Pancreas (tissue), 10 donors: ENCODE measurements around the gene PAGE2B. TPM values are rescaled to one million over a fixed set of nuclear protein-coding genes. Genes with fewer than 3 reads are reported as not detected.

Source experiments
- ATAC-seq, 4 donors: fragments of 200-7000 bp; cut with Tn5 transposase; one replicate each; pipeline versions ENCODE4 v1.8.0 to v1.9.1; 2020; ENCODE audit warnings: mild to moderate bottlenecking in 4 of 4, moderate library complexity in 4 of 4
- DNase-seq, 6 donors: peaks; one replicate each; pipeline ENCODE4 v3.0.0-alpha.2; 2020
- FAIRE-seq: peaks from 2 replicates; lab custom pipeline; 2012; peaks lifted over from hg19 to GRCh38; lab: Jason Lieb, UNC
- H3K27ac ChIP-seq, 4 donors: fragments of 200-600 bp; sonication (generic); 1 replicate in 3 of 4; 2 replicates in 1 of 4; pipeline versions ENCODE4 v1.5.0 to v1.8.0; 2020
- H3K27me3 ChIP-seq, 4 donors: fragments of 200-600 bp; one replicate each; pipeline ENCODE4 v1.8.0; 2021
- H3K36me3 ChIP-seq, 3 donors: fragments of 200-600 bp; sonication (generic) in 1 of 3; one replicate each; pipeline versions ENCODE4 v1.5.0 to v1.8.0; 2020 to 2021
- H3K4me1 ChIP-seq, 3 donors: fragments of 200-600 bp; one replicate each; pipeline ENCODE4 v1.8.0; 2021
- H3K4me3 ChIP-seq, 4 donors: fragments of 200-600 bp; sonication (generic) in 2 of 4; one replicate each; pipeline versions ENCODE4 v1.5.0 to v1.8.0; 2020 to 2021
- H3K9me3 ChIP-seq, 4 donors: fragments of 200-600 bp; one replicate each; pipeline ENCODE4 v1.8.0; 2021
- CTCF ChIP-seq, 4 donors: fragments of 200-600 bp; sonication (generic) in 3 of 4; IDR thresholded peaks; one replicate each; pipeline versions ENCODE4 v1.5.0 to v1.8.0; 2021; ENCODE audit warnings: antibody characterized with exemption in 4 of 4
- WGBS, 2 donors: extraction: QIAGEN DNeasy Blood & Tissue Kit; methylation state at CpG; one replicate each; pipeline ENCODE4 v1.1.7; 2013; 5-methylcytosine and 5-hydroxymethylcytosine counted together
- intact Hi-C, 3 donors: fragments of 100-400 bp; cut with DNase I; formaldehyde crosslinking; loops; one replicate each; pipeline versions ENCODE4 v1.11.1 to v1.14.2; 2022
- polyA plus RNA-seq, 2 donors: library from polyadenylated mRNA; stranded (reverse); fragments of 200-250 nt; gene quantifications; one replicate each; pipeline ENCODE4 v1.2.3, GENCODE V29; 2013
- total RNA-seq, 6 donors: library from RNA; stranded (reverse); fragmentation: NEBNext Ultra II Directional in 4 of 6; extraction: Animal tissue kit (Norgen Biotek cat#: 25700) in 4 of 6; gene quantifications; one replicate each; pipeline versions ENCODE4 v1.2.1 to v1.2.4, GENCODE V29; 2021 to 2023
- donor health status: healthy with polysubstance abuse.
- donor health status: DM: no; HTN: no; CAD: no; lungs with moderate emphysema.
- donor health status: DM: no; HTN: no; CAD: no.
- donor health status: control.
- donor health status: control.
- donor health status: Bipolar disorder and iron deficiency.
- donor health status: DM: yes; HTN: yes; CAD: no.
- donor health status: DM: no; HTN: no; CAD: no.
- donor health status: DM: no; HTN: no; CAD: no.
- donor health status: DM: yes; HTN: yes; CAD: no.

Gene PAGE2B
- total and polyA plus RNA-seq, 8 donors, result 0.54 TPM; not detected in 7

- H3K27ac ChIP-seq, result no peak overlapping the region
- H3K4me3 ChIP-seq, result no peak overlapping the region
- H3K4me1 ChIP-seq, result no peaks in the 10 kb centered on the region
- no peak for TF ChIP-seq CTCF (IDR thresholded peaks at IDR 0.05)
- 61 to 86% methylated on average over 3 of the region's 3 CpGs for WGBS, 2 donors
- no peaks in the 10 kb centered on the region for H3K36me3 ChIP-seq
- no peaks in the 10 kb centered on the region for H3K9me3 ChIP-seq
- no peaks in the 10 kb centered on the region for H3K27me3 ChIP-seq
- ATAC-seq, result no peak
- intact Hi-C loops, result no loop called here
- FAIRE-seq, result no peak
- DNase-seq, result no peak
Measured at GRCh38 chrX:55118574-55118973, 43.7 kb downstream of the PAGE2B start.

GRCh38 chrX:55119271-55119670 is 44.4 kb downstream of the PAGE2B start:
- intact Hi-C loops, result no loop called here
- Histone ChIP-seq H3K27me3 (no peaks in the 10 kb centered on the region), H3K36me3 (no peaks in the 10 kb centered on the region), H3K9me3 (no peaks in the 10 kb centered on the region), H3K4me1 (no peaks in the 10 kb centered on the region), H3K27ac (no peak overlapping the region), H3K4me3 (no peak overlapping the region)
- no peak for FAIRE-seq
- no peak for TF ChIP-seq CTCF (IDR thresholded peaks at IDR 0.05)
- no peak for DNase-seq
- no peak for ATAC-seq

DNA sequence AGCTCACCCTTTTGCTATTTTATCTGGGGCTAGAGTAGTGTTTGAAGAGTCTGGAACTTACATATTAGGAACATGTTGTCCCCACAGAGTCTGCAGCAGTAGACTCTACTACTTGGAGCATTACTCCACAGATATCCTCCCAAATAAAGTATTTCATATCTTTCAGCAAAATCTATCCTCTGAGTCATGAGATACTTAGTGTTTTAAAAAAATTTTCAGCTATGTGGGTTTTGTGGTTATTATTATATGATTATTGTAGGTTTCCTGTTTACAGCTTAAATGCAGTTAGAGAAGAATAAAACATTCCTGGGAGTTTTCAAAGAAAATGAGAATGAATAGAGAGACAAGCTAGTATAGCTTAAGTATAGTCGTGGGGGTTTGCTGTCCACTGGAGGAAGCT is 44.9 kb downstream of the PAGE2B start:
- Histone ChIP-seq H3K9me3 (no peaks in the 10 kb centered on the region), H3K27ac (no peak overlapping the region), H3K4me1 (no peaks in the 10 kb centered on the region), H3K36me3 (no peaks in the 10 kb centered on the region), H3K27me3 (peaks cover 0 to 3% (median 0%) of the 10 kb centered on the region in 4 donors), H3K4me3 (no peak overlapping the region)
- FAIRE-seq, result no peak
- WGBS, 2 donors, result 43 to 59% methylated on average over 1 of the region's 1 CpG
- no peak for TF ChIP-seq CTCF (IDR thresholded peaks at IDR 0.05)
- intact Hi-C loops, result no loop called here
- ATAC-seq, result no peak
- DNase-seq, result no peak

- FAIRE-seq, result no peak
Measured at GRCh38 chrX:55120761-55121358, 46.0 kb downstream of the PAGE2B start.

More at GRCh38 chrX:55120761-55121358, 46.0 kb downstream of the PAGE2B start:
- Histone ChIP-seq H3K36me3 (no peaks in the 10 kb centered on the region), H3K27me3 (peaks cover 0 to 7% (median 0%) of the 10 kb centered on the region in 4 donors), H3K27ac (no peak overlapping the region), H3K4me3 (no peak overlapping the region), H3K4me1 (no peaks in the 10 kb centered on the region), H3K9me3 (no peaks in the 10 kb centered on the region)
- no peak for TF ChIP-seq CTCF (IDR thresholded peaks at IDR 0.05)
- WGBS, 2 donors, result 38 to 52% methylated on average over 2 of the region's 2 CpGs
- intact Hi-C loops, result no loop called here
- ATAC-seq (no peak), DNase-seq (no peak)
